Retina (tissue), 1 donor: ENCODE data around the gene ERAL1.
"Not testable (repeated sequence)": the region's sequence is repeated elsewhere in the genome, so short reads cannot be mapped to it uniquely, and the experiment has no call there.

Experiments used
- DNase-seq: peaks from one replicate; pipeline ENCODE4 v3.0.0-alpha.2; 2016

ERAL1 gene

DNA sequence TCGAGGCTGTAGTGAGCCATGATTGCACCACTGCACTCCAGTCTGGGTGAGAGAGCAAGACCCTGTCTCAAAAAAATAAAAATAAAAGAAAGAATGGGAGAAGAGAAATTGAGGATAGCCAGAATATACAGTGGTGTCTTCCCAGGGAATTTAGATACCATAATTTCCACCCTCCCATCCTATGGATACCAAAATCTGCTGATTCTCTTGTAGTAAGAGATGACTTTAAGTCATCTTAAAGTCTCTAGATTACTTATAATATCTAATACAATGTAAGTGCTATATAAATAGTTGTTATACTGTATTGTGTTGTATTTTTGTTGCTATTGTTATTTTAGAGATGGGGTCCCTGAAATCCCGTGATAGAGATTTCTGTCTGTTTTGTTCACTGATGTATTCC lies 1.5 kb upstream of the ERAL1 start:
- DNase-seq = no peak

DNA sequence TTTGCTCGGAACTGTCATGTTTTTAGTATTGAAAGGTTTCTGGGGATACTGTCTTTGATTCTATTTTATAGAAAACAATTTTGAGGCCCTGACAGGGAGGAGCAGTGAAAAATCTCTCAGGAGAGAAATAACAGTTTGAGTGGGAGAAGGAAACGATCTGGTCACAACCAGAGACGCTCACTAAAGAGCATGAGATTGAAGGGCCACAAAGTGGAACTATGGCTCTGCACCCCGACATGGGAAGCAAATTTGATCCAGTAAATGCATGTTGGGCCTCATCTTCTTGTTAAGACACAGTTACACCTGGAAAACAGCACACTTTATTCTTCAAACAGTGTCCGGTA lies 492 bp downstream of the ERAL1 start:
- no peak for DNase-seq

DNA sequence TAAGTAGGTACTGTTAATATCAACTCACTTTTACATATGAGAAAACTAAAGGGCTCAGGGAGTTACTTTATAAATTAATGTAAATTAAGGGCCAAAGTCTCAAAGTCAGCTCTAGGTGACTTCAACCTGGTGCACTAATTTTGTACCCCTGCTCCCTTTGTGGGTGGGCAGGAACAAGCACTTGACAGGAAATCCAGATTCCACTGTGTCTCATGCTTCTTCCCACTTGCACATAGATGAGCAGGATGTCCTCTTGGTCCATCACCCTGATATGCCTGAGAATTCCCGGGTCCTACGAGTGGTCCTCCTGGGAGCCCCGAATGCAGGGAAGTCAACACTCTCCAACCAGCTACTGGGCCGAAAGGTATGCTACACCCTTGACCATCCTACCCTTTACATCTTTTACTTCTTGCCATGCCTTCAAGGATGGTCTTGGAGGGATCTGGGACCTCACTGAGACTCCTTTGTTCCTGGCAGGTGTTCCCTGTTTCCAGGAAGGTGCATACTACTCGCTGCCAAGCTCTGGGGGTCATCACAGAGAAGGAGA lies 1.3 kb downstream of the ERAL1 start:
- no peak for DNase-seq

DNA sequence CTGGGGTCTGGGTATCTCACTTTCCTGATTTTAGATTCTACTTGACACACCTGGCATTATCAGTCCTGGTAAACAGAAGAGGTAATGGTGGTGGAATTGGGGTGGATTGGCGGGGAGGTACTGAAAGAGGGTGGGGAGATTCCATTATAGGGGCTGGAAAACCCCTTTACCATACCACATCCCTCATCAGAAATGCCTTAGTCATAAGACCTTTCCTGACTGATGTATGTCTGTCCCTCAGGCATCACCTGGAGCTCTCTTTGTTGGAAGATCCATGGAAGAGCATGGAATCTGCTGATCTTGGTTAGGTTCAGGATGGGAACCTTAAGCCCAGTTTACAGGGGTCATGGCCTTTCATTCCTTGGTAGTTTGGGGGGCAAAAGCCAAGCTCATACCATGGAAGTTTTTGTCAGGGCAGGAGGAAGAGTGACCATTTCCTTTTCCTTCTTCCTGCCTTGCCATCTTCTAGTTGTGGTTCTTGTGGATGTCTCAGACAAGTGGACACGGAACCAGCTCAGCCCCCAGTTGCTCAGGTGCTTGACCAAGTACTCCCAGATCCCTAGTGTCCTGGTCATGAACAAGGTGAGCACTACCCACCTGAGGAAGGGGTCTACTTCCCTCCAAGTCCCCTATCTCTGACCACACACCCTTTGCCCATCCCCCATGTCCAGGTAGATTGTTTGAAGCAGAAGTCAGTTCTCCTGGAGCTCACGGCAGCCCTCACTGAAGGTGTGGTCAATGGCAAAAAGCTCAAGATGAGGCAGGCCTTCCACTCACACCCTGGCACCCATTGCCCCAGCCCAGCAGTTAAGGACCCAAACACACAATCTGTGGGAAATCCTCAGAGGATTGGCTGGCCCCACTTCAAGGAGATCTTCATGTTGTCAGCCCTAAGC lies 3.3 kb downstream of the ERAL1 start:
- DNase-seq = no peak

DNA sequence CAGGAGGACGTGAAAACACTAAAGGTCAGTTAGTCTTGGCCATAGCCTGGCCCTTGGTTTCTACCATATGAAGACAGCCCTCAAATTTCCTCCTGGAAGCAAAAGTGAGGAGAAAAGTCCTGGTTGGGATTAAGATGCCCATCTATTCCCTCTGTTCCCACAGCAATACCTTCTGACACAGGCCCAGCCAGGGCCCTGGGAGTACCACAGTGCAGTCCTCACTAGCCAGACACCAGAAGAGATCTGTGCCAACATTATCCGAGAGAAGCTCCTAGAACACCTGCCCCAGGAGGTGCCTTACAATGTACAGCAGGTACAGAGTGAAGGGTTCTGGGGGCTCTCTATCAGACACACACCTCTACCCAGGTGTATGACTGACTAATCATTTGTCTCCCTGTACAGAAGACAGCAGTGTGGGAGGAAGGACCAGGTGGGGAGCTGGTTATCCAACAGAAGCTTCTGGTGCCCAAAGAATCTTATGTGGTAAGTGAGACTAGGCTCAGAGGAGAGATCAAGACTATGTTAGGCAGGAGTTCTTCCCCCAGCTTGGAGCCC lies 4.1 kb downstream of the ERAL1 start:
- DNase-seq = no peak

DNA sequence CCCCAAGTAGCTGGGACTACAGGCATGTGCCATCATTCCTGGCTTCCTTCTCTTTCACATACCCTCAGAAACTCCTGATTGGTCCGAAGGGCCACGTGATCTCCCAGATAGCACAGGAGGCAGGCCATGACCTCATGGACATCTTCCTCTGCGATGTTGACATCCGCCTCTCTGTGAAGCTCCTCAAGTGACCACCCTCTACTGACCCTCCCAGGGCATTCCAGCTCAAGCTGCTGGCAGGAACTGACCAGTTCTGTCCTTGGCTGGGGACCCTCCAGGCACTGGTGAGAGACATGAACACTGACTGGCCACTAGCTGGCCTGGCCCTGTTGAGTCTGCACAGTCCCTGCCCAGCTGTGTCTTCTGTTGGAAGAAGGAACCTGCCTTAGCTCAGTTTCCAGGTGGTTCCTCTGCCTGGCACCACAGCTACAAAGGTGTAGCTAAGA lies 5.6 kb downstream of the ERAL1 start:
- DNase-seq = no peak

DNA sequence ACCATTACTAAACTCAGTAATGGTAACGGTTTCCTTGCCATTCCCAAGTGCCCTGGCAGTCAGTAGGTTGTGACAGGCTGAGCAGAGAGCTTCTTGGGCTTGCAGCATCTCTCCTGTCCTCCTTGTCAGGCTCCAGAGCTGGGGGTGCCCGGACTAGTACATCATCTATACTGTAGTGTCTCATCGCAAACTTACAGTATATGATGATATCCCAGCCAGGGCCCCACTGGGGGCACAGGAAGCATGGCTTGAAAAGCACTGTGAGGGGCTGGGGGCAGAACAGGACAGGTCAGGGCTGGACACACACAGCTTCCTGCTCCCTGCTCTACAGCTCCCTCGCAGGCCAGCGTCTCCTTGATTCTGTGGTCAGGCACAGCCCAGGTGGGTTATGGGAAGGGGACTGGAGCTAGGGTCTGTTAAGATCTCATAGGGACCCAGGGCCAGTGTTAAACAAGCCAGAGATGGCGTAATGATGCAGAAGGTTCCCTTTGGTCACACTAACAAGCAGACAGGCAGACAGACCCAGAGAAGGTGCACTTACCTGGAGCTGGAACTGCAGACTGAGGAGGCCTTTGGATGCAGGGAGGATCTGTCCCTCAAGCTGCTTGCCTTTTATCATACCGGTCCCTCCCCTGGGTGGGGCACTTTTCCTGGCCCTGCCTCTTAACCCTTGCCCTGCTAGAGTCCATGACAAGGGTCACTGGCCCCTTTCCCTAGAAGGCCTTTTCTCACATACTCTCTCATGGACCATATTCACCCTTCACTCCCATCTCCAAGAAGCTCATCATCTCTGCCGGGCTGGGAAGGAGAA lies 6.8 kb downstream of the ERAL1 start:
- no peak for DNase-seq

DNA sequence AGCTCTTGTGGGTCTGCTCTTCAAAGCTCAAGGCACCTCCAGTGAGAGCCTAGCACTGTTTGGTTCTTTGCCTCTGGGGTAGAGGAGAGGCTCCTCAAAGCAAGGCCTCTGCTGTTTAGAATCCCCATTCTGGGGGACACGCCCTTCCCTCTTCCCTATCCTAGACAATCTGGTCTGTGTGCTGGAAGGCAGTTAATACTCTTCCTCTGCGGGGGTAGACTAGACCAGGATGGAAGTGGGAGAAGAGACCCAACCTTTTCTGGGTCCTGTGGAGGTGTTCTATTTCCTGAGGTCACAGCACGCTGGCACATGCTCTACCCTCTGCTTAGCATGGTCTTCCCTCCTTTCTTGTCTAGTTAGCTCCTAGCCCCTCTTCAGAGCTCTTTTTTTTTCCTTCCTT lies 7.7 kb downstream of the ERAL1 start:
- no peak for DNase-seq

DNA sequence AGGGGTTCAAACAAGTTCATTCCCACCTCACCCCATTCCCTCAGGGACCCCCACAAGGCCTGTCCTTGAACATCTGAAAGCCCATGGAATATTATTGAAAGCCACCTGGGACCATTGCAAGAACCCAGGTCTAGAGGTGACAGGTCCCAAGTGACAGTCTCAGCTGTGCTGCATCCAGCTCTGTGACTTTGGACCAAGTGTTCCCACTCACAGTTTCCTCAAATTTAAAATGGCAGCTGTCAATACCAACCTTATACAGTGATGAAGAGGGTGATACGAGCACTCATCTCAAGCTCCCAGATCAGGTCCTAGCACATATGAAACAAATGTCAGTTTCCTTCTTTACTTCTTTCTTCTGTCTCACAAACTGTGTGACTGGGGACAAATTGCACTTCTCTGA lies 9.1 kb downstream of the ERAL1 start:
- no peak for DNase-seq

DNA sequence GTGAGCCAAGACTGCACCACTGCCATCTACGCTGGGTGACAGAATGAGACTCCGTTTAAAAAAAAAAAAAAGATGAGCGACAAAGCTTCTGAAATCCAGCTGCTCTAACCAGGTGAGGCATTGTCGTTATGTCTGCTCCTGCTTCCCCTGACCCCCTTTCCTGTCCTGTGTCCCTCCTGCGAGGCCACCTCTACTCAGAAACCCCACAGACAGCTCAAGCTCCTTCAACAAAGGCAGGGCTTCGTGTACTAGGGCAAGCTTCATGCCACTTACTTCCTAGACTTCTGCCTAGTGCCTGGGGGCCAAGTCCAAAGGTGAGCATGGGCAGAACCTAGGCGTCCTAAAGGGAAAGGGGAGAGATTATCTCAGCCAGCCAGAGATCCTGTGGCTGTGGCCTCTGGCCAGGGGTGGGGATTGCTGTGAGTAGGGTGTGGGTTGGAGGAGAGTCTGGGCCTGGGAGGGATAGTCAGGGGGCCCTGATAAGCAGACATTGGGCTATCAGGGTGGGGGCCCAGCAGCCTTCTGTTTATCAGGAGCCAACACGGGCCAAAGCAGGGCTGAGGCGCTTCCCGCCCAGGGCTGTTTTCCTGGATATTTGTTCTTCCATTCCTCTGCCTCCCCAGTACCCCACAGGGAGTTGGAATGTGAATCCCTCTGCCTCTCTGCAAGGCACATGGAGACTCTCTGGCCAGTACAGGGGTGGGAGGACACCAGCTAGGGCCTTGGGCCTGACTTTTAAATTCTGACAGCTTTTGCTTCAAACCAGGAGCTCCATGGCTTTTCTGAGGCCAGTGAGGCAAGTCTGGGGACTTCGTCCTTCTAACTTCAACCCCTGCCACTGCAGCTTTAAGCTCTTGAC lies 10.4 kb downstream of the ERAL1 start:
- DNase-seq = no peak

DNA sequence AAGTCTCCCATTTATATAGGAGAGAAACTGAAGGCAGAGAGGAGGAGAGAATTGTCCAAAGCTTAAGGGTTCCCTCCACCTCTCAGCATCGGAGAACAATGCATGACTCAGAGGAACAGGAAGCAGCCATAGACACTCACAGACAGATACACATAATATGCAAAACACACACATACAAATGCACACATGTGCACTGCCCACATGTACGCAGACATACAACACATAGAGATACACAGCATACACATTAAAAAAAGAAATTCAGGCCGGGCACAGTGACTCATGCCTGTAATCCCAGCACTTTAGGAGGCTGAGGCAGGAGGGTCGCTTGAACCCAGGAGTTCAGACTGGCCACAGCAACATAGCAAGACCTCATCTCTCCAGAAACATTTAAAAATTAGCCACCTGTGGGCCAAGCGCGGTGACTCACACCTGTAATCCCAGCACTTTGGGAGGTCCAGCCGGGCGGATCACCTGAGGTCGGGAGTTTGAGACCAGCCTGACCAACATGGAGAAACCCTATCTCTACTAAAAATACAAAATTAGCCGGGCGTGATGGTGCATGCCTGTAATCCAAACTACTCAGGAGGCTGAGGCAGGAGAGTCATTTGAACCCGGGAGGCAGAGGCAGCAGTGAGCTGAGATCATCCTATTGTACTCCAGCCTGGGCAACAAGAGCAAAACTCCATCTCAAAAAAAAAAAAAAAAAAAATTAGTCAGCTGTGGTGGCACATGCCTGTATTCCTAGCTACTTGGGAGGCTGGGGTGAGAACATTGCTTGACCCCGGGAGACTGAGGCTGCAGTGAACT lies 11.3 kb downstream of the ERAL1 start:
- DNase-seq = no peak

DNA sequence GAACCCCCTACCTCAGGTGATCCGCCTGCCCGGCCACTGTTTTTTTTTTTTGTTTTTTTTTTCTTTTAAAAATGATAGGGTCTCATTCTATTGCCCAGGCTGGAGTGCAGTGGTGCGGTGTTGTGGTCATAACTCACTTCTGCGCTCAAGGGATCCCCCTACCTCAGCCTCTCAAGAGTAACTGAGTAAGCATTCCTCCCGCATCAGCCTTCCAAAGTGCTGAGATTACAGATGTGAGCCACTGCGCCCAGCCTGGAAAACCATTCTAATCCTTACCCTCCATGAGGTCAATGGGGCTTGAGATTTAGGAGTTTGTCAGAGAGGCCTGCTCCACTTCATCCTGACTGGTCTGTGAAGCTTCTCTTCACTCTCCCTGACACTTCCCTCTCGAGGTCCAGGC lies 12.5 kb downstream of the ERAL1 start:
- no peak for DNase-seq

DNA sequence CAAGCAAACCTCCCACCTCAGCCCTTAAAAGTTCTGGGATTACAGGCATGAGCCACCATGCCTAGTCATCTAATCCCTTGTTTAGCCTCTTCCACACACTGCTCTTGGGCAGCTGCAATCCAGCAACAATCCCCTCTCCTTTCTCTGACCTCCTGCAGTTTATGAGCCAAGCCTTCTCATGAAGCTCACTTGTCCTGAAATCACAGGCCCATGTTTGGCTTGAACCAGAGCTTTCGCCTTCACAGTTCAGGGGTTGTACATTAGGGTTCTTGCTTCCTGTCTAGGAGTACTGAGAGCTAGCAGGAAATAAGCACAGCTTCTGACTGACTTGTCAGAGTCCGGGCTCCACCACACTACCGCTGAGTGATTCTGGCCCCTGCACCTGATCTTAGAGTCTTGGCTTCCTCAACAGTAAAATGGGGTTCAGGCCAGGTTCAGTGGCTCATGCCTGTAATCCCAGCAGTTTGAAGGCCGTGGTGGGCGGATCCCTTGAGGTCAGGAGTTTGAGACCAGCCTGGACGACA lies 16.3 kb downstream of the ERAL1 start:
- no peak for DNase-seq

DNA sequence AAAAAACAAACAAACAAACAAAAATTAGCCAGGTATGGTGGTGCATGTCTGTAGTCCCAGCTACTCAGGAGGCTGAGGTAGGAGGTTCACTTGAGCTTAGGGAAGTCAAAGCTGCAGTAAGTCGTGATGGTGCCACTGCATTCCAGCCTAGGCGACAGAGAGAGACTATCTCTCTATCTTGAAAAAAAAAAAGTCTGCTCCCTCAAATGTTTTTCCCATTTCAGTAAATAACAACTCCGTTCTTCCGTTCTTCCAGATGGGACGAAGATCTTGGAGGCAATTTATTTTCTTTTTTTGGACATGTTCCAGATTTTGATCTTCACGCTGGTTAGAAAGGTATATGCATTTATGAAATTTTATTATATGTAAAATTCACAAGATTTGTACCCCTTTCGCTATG lies 19.0 kb downstream of the ERAL1 start:
- DNase-seq = no peak

DNA sequence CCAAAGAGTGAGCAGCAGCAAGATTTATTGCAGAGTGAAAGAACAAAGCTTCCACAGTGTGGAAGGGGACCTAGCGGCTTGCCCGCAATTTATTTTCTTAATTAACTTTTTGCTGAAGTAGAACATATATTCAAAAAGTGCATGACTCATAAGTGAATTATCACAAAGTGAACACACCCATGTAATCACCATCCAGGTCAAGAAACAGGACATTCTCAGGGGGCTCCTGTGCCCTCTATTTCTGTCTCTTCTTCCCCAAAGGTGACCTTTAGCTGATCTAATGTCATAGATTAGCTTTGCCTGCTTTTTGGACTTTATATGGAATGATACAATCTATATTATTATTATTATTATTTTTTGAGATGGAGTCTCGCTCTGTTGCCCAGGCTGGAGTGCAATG lies 19.9 kb downstream of the ERAL1 start:
- no peak for DNase-seq

DNA sequence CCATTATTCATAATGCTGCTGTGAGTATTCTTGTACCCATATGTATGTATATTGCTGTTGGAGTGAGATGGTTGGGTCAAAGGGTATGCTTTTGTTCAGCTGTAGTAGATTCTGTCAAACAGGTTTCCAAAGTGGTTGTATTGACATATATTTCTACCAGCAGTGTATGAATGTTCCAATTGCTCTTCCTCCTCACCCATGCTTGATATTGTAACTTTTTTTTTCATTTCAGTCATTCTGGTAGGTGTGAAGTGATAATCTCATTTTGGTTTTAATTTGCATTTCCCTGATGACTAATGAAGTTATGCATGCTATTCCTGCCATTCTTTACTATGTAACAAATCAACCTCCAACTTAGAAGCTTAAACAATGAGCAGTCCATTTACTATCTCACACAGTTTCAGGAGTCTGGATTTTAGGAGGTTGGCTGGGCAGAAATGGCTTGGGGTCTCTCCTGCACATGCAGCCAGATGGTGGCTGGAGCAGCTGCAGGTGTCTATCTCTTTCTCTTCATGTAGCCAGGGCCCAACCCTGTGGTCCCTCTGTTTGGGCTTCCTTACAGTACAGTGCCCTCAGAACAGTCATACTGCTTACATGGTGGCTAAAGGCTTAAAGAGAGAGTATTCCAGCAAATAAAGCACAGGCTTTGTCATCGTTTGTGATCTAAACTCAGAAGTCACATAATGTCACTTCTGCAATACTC lies 21.2 kb downstream of the ERAL1 start:
- DNase-seq = no peak

DNA sequence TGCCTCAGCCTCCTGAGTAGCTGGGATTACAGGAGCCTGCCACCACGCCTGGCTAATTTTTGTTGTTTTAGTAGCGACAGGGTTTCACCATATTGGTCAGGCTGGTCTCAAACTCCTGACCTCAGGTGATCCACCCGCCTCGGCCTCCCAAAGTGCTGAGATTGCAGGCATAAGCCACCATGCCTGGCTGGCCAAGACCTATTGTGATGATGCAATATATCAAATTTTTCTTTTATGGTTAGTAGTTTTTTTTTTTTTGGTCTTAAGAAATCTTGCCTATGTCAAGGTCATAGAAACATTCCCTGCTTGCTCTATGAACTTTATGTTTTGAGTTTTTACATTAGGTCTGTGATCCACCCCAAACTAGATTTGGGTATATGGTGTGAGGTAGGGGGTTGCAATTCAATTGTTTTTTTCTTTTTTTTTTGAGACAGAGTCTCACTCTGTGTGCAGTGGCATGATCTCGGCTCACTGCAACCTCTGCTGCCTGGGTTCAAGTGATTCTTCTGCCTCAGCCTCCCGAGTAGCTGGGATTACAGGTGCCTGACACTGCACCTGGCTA lies 22.4 kb downstream of the ERAL1 start:
- DNase-seq = not testable (repeated sequence)

DNA sequence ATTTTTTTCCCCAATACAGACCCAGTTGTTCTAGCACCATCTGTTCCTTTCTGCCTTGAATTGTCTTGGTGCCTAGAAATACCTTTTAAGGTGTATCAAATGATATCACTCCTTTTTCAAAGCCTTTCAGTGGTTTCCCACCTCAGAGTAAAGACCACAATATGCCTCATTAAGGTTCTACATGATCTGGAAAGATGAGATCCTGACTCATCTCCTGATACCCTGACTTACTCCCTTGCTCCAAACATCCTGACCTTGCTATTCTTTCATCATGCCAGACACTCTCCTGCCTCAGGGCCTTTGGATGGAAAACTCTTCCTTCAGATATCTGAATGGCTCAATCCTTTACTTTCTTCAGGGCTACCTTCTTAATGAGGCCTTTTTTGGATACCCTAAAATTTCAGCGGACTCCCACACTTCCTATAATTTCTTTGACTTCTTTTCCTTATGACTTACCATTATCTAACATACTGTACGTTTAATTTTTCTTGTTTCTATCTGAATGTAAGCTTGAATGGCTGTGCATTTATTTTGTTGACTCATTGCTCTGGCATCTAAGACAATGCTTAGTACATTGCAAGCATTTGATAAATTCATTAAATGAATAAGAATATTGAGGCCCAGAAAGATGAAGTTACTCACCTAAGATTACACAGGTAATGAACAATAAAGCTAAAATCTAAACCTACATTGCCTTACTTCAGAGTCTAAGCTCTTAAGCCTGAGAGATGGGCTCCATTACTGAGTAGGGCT lies 23.5 kb downstream of the ERAL1 start:
- DNase-seq = no peak

DNA sequence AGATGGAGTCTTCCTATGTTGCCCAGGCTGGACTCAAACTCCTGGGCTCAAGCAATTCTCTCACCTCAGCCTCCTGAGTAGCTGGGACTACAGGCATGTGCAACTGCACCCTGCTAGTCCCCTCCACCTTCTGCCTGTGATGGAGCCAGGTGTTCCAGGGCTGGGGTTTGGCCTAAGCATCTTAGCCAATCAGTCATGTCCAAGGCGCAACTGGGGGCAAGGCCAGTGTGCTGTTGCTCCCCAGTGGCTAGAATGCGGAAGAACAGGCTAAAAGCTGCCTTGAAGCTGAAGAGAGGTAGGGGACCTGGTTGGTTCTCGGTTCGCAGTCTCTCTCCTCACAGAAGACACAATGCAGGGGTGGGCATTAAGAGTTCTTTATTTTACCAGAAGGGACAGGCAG lies 24.2 kb downstream of the ERAL1 start:
- no peak for DNase-seq
